GM23248 (cell line): ENCODE measurements around the gene TNRC6B.

Experiments
- EZH2 ChIP-seq: fragments of 200-600 bp; sonication (generic); IDR thresholded peaks from 2 replicates; pipeline ENCODE4 v1.6.1; 2018; ENCODE audit warnings: antibody characterized with exemption, mild to moderate bottlenecking; ENCODE audit not compliant: insufficient read depth, poor library complexity, severe bottlenecking
- EZH2phosphoT487 ChIP-seq: fragments of 200-600 bp; sonication (generic); IDR thresholded peaks from 2 replicates; pipeline ENCODE4 v1.6.1; 2018; ENCODE audit warnings: antibody characterized with exemption, moderate library complexity, mild to moderate bottlenecking, low read depth; ENCODE audit not compliant: insufficient read depth

DNA sequence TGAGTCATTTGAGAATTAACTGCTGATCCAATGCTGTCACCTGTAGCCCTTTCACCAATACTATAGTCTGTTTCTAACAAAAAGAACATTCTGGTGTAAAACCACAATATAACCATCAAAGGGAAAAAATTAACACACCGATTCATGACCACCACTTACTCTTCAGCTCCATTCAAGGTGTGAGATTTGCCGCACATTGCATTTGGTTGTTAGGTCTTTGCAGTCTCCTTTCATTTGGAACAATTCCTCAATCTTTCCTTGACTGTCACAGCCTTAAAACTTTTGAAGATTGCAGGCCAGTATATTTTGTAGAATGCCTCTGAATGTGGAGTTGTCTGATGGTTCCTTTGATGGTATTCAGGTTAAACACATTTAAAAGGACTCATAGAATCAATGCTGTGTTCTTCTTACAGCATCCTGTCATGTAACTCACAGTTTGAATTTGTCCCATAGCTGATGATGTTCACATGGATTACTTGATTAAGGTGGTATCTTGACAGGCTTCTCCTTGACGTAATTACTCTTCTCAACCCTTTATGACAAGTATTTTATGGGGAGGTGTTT, 63.6 kb downstream of the TNRC6B start:
- no peak for TF ChIP-seq EZH2
- no peak for TF ChIP-seq EZH2phosphoT487
